H1 (cell line): ENCODE results near the gene PLIN1. TPM values are rescaled to one million over a fixed set of nuclear protein-coding genes. Genes with fewer than 3 reads are reported as not detected.

Experiments used
- CTCF ChIA-PET: fragments of 300-600 bp; sonication (Branson Sonifier 250); formaldehyde crosslinking; loops from one replicate; lab custom pipeline; 2021; ENCODE audit not compliant: partially characterized antibody; lab: Charles Lee
- POLR2A ChIA-PET: fragments of 300-600 bp; sonication (Branson Sonifier 250); formaldehyde crosslinking; loops from one replicate; lab custom pipeline; 2021; ENCODE audit warnings: inconsistent platforms; ENCODE audit not compliant: partially characterized antibody; lab: Charles Lee
- DNase-seq, 2 experiments: peaks; one replicate each; pipeline versions ENCODE4 v3.0.0 to v3.0.0-alpha.2; 2010 to 2022; ENCODE audit warnings: low spot score in 2 of 2, low read depth in 1 of 2, mixed read lengths in 1 of 2
- FAIRE-seq: peaks from 2 replicates; lab custom pipeline; 2011; peaks lifted over from hg19 to GRCh38; lab: Jason Lieb, UNC
- H2AFZ ChIP-seq: 2 replicates; pipeline ENCODE4 v1.8.1; 2012; ENCODE audit warnings: low read length, inconsistent platforms
- H2AK5ac ChIP-seq: 2 replicates; pipeline ENCODE4 v1.6.1; 2013; ENCODE audit warnings: low read depth, low read length
- H2BK120ac ChIP-seq: replicated peaks from 2 replicates; pipeline ENCODE3; 2013; ENCODE audit warnings: low read depth, low read length, inconsistent platforms
- H2BK12ac ChIP-seq: 2 replicates; pipeline ENCODE4 v1.6.1; 2013; ENCODE audit warnings: low read depth, low read length
- H2BK15ac ChIP-seq: 2 replicates; pipeline ENCODE4 v1.6.1; 2013; ENCODE audit warnings: low read length
- H2BK20ac ChIP-seq: 2 replicates; pipeline ENCODE4 v1.6.1; 2013; ENCODE audit warnings: low read length
- H2BK5ac ChIP-seq: 2 replicates; pipeline ENCODE4 v1.6.1; 2013; ENCODE audit warnings: low read depth, low read length
- H3K14ac ChIP-seq: 2 replicates; pipeline ENCODE4 v1.6.1; 2013; ENCODE audit warnings: inconsistent platforms; ENCODE audit not compliant: insufficient read length
- H3K18ac ChIP-seq: 2 replicates; pipeline ENCODE4 v1.6.1; 2013; ENCODE audit warnings: low read length; ENCODE audit errors: extremely low read depth
- H3K23ac ChIP-seq: 2 replicates; pipeline ENCODE4 v1.6.1; 2013; ENCODE audit warnings: inconsistent platforms; ENCODE audit not compliant: insufficient read length
- H3K23me2 ChIP-seq: 2 replicates; pipeline ENCODE4 v1.6.1; 2013; ENCODE audit warnings: low read depth, low read length
- H3K27ac ChIP-seq: 2 replicates; pipeline ENCODE4 v1.6.1; 2011; ENCODE audit warnings: low read depth, low read length, inconsistent platforms
- H3K27me3 ChIP-seq, 4 experiments: replicated peaks in 1 of 4; 1 replicate in 1 of 4; 2 replicates in 3 of 4; pipeline versions ENCODE4 v1.6.1 to v1.8.1; 2011 to 2013; ENCODE audit warnings: low read length in 3 of 4, mild to moderate bottlenecking in 3 of 4, inconsistent platforms in 2 of 4, mixed read lengths in 2 of 4, moderate library complexity in 1 of 4; ENCODE audit not compliant: control insufficient read depth in 3 of 4, insufficient read depth in 3 of 4; ENCODE audit errors: extremely low read depth in 1 of 4
- H3K36me3 ChIP-seq, 4 experiments: 2 replicates each; pipeline versions ENCODE4 v1.6.1 to v1.8.1; 2011 to 2013; ENCODE audit warnings: mild to moderate bottlenecking in 4 of 4, low read length in 3 of 4, moderate library complexity in 2 of 4, control low read depth in 1 of 4, inconsistent platforms in 1 of 4; ENCODE audit not compliant: insufficient read depth in 4 of 4, control insufficient read depth in 2 of 4
- H3K4ac ChIP-seq: replicated peaks from 2 replicates; pipeline ENCODE3; 2013; ENCODE audit warnings: low read length, low read depth, mixed read lengths, inconsistent platforms; ENCODE audit not compliant: insufficient read length
- H3K4me1 ChIP-seq, 4 experiments: replicated peaks in 1 of 4; 1 replicate in 1 of 4; 2 replicates in 3 of 4; pipeline versions ENCODE4 v1.6.1 to v1.8.1; 2011 to 2013; ENCODE audit warnings: low read length in 3 of 4, inconsistent platforms in 2 of 4, mixed read lengths in 1 of 4; ENCODE audit not compliant: insufficient read depth in 4 of 4, control insufficient read depth in 3 of 4
- H3K4me2 ChIP-seq, 2 experiments: 2 replicates each; pipeline versions ENCODE4 v1.6.1 to v1.8.1; 2011 to 2013; ENCODE audit warnings: low read depth in 2 of 2, low read length in 2 of 2, control low read depth in 1 of 2, inconsistent platforms in 1 of 2, mild to moderate bottlenecking in 1 of 2; ENCODE audit not compliant: insufficient read depth in 1 of 2
- H3K4me3 ChIP-seq, 4 experiments: fragments of 200-600, 300-600 bp in 1 of 4; sonication (generic), shearing (Covaris generic), sonication (Bioruptor Twin) in 1 of 4; 2 replicates each; pipeline versions ENCODE4 v1.5.1 to v1.8.1; 2011 to 2016; ENCODE audit warnings: low read length in 4 of 4, low read depth in 3 of 4, control low read depth in 2 of 4, inconsistent platforms in 2 of 4, mild to moderate bottlenecking in 2 of 4, mixed read lengths in 1 of 4, moderate library complexity in 1 of 4; ENCODE audit not compliant: insufficient read depth in 2 of 4; ENCODE audit errors: extremely low read depth in 1 of 4
- H3K56ac ChIP-seq: replicated peaks from 2 replicates; pipeline ENCODE3; 2013; ENCODE audit warnings: low read depth, mild to moderate bottlenecking, mixed read lengths, low read length, inconsistent platforms; ENCODE audit not compliant: insufficient read length
- H3K79me1 ChIP-seq: 2 replicates; pipeline ENCODE4 v1.6.1; 2013; ENCODE audit warnings: low read depth, low read length, control low read depth
- H3K79me2 ChIP-seq, 2 experiments: 2 replicates each; pipeline versions ENCODE4 v1.6.1 to v1.8.1; 2012 to 2013; ENCODE audit warnings: low read length in 2 of 2, mild to moderate bottlenecking in 2 of 2, inconsistent platforms in 1 of 2; ENCODE audit not compliant: insufficient read depth in 2 of 2, control insufficient read depth in 1 of 2
- H3K9ac ChIP-seq, 4 experiments: replicated peaks in 1 of 4; 1 replicate in 1 of 4; 2 replicates in 3 of 4; pipeline versions ENCODE4 v1.6.1 to v1.8.1; 2011 to 2013; ENCODE audit warnings: low read depth in 3 of 4, low read length in 3 of 4, control low read depth in 2 of 4, mild to moderate bottlenecking in 2 of 4, moderate library complexity in 2 of 4, inconsistent platforms in 1 of 4; ENCODE audit errors: extremely low read depth in 1 of 4
- H3K9me3 ChIP-seq, 2 experiments: 2 replicates each; pipeline versions ENCODE4 v1.6.1 to v1.8.1; 2012 to 2013; ENCODE audit warnings: mild to moderate bottlenecking in 2 of 2, moderate library complexity in 2 of 2, control low read depth in 1 of 2, inconsistent platforms in 1 of 2, low read depth in 1 of 2, low read length in 1 of 2, mixed read lengths in 1 of 2; ENCODE audit not compliant: insufficient read depth in 2 of 2
- H4K20me1 ChIP-seq, 2 experiments: replicated peaks in 1 of 2; 2 replicates each; pipeline versions ENCODE3 to v1.8.1; 2011 to 2013; ENCODE audit warnings: inconsistent platforms in 2 of 2, low read length in 2 of 2, mild to moderate bottlenecking in 1 of 2; ENCODE audit not compliant: insufficient read depth in 2 of 2, control insufficient read depth in 1 of 2
- H4K5ac ChIP-seq: 2 replicates; pipeline ENCODE4 v1.6.1; 2013; ENCODE audit warnings: low read length, low read depth, mixed read lengths, inconsistent platforms; ENCODE audit not compliant: insufficient read length
- H4K8ac ChIP-seq: 2 replicates; pipeline ENCODE4 v1.8.0; 2013; ENCODE audit warnings: mild to moderate bottlenecking, moderate library complexity, low read length, inconsistent platforms; ENCODE audit not compliant: insufficient read depth; ENCODE audit errors: extremely low read depth
- H4K91ac ChIP-seq: replicated peaks from 2 replicates; pipeline ENCODE3; 2013; ENCODE audit warnings: low read length, mixed read lengths, inconsistent platforms; ENCODE audit not compliant: insufficient read length
- ATF2 ChIP-seq: IDR thresholded peaks from 2 replicates; pipeline ENCODE4 v1.6.1; 2012; ENCODE audit warnings: low read length, inconsistent platforms
- BACH1 ChIP-seq: IDR thresholded peaks from 2 replicates; pipeline ENCODE4 v1.6.1; 2012; ENCODE audit warnings: low read length, improper control_type of control experiment
- JUN ChIP-seq: IDR thresholded peaks from 2 replicates; pipeline ENCODE4 v1.6.1; 2011; ENCODE audit warnings: low read depth, mild to moderate bottlenecking, improper control_type of control experiment, low read length
- KDM1A ChIP-seq: fragments of 200-600, 300-600 bp; sonication (generic); IDR thresholded peaks from 2 replicates; pipeline ENCODE4 v1.7.1; 2016; ENCODE audit warnings: mild to moderate bottlenecking, low read length, borderline replicate concordance
- KDM4A ChIP-seq: IDR thresholded peaks from one replicate; pipeline ENCODE4 v1.7.1; 2012; ENCODE audit warnings: low read depth, mild to moderate bottlenecking, moderate library complexity, low read length, inconsistent platforms; ENCODE audit not compliant: severe bottlenecking
- MAFK ChIP-seq: IDR thresholded peaks from 2 replicates; pipeline ENCODE4 v1.6.1; 2012; ENCODE audit warnings: low read depth, mild to moderate bottlenecking, improper control_type of control experiment, low read length
- POLR2A ChIP-seq, 2 experiments: IDR thresholded peaks; 1 replicate in 1 of 2; 2 replicates in 1 of 2; pipeline ENCODE4 v1.6.1; 2011; ENCODE audit warnings: low read depth in 2 of 2, low read length in 2 of 2, mild to moderate bottlenecking in 2 of 2; ENCODE audit errors: control extremely low read depth in 1 of 2
- POLR2AphosphoS5 ChIP-seq: IDR thresholded peaks from 2 replicates; pipeline ENCODE4 v1.6.1; 2011; ENCODE audit warnings: low read depth, low read length
- RBBP5 ChIP-seq: IDR thresholded peaks from 2 replicates; pipeline ENCODE4 v1.7.1; 2012; ENCODE audit warnings: low read depth, mild to moderate bottlenecking, inconsistent platforms, low read length, moderate library complexity, borderline replicate concordance
- RXRA ChIP-seq: IDR thresholded peaks from 2 replicates; pipeline ENCODE4 v1.6.1; 2011; ENCODE audit warnings: low read depth, mild to moderate bottlenecking, low read length, moderate library complexity; ENCODE audit not compliant: insufficient read depth
- SIX5 ChIP-seq: IDR thresholded peaks from 2 replicates; pipeline ENCODE4 v1.6.1; 2011; ENCODE audit warnings: mild to moderate bottlenecking, low read depth, low read length
- SP1 ChIP-seq: IDR thresholded peaks from 2 replicates; pipeline ENCODE4 v1.6.1; 2011; ENCODE audit warnings: low read depth, low read length
- TCF12 ChIP-seq: IDR thresholded peaks from 2 replicates; pipeline ENCODE4 v1.6.1; 2011; ENCODE audit warnings: low read depth, mild to moderate bottlenecking, low read length
- TEAD4 ChIP-seq: IDR thresholded peaks from 2 replicates; pipeline ENCODE4 v1.6.1; 2012; ENCODE audit warnings: low read depth, low read length, inconsistent platforms, mixed read lengths
- YY1 ChIP-seq: IDR thresholded peaks from 2 replicates; pipeline ENCODE4 v1.6.1; 2011; ENCODE audit warnings: low read depth, mild to moderate bottlenecking, low read length
- WGBS, 2 experiments: shearing (Covaris generic) in 1 of 2; methylation state at CpG; one replicate each; pipeline versions ENCODE4 v1.1.6 to v1.1.7; 2013 to 2015; ENCODE audit warnings: low lambda C conversion rate in 2 of 2, mixed read lengths in 2 of 2, inconsistent platforms in 1 of 2, low coverage in 1 of 2, missing lambda C conversion rate in 1 of 2; ENCODE audit not compliant: insufficient replicate concordance in 2 of 2, insufficient coverage in 1 of 2, insufficient read length in 1 of 2; ENCODE audit errors: extremely low coverage in 1 of 2, missing lambda C conversion rate in 1 of 2; 5-methylcytosine and 5-hydroxymethylcytosine counted together
- polyA plus RNA-seq, 7 experiments: library from polyadenylated mRNA; depleted of rRNA in 3 of 7; stranded (reverse) in 5 of 7; unstranded in 2 of 7; fragments of >200 nt in 5 of 7; fragments of 200-250 nt in 2 of 7; gene quantifications; 1 replicate in 5 of 7; 2 replicates in 1 of 7; 4 replicates in 1 of 7; pipeline versions ENCODE4 v1.2.1 to v1.2.3, GENCODE V29; 2011 to 2013; ENCODE audit warnings: missing spikeins in 2 of 7, mixed read lengths in 2 of 7
- total RNA-seq: library from RNA; stranded (reverse); fragmentation: NEBNext Ultra II Directional; extraction: Animal tissue kit (Norgen Biotek cat#: 25700); gene quantifications from 2 replicates; pipeline ENCODE4 v1.2.1, GENCODE V29; 2021

Gene PLIN1
- total and polyA plus RNA-seq, 2 of the 8 experiments (the other 6 are each of a cell fraction or from before 2014, with no cell fraction given), result 0.33 TPM; not detected in 1

GRCh38 chr15:89728254-89728653, 49.1 kb upstream of the PLIN1 start:
- H2BK120ac ChIP-seq, result no peak overlapping the region
- H4K20me1 ChIP-seq, result no peaks in the 10 kb centered on the region
- H3K4me3 ChIP-seq, result no peak overlapping the region
- H2BK15ac ChIP-seq, result no peak overlapping the region
- H3K23ac ChIP-seq, result no peak overlapping the region
- H3K79me1 ChIP-seq, result no peaks in the 10 kb centered on the region
- H3K23me2 ChIP-seq, result no peaks in the 10 kb centered on the region
- H4K91ac ChIP-seq, result no peak overlapping the region
- H2AK5ac ChIP-seq, result no peak overlapping the region
- no peak overlapping the region for H2BK12ac ChIP-seq
- FAIRE-seq, result no peak
- no peaks in the 10 kb centered on the region for H3K36me3 ChIP-seq
- H3K27ac ChIP-seq, result no peak overlapping the region
- WGBS, 2 experiments, result 91% methylated on average over 2 of the region's 2 CpGs; no CpG with 5 or more reads in 1 of the 2 experiments
- ChIA-PET CTCF (interaction anchor here (0.6 to 4.3 kb wide), 8 partner anchors 9 to 257 kb away, joined by 3 to 30 read pairs (median 4); no protein-coding TSS in a partner anchor), POLR2A (no interaction called here)
- H3K4me1 ChIP-seq, result no peaks in the 10 kb centered on the region; a peak in 2 of 7 replicates
- DNase-seq, result no peak
- no peaks in the 10 kb centered on the region; a peak in 1 of 7 replicates for H3K27me3 ChIP-seq
- no peak overlapping the region for H3K18ac ChIP-seq
- H3K79me2 ChIP-seq, result no peaks in the 10 kb centered on the region
- H3K9me3 ChIP-seq, result peaks cover 3 to 4% of the 10 kb centered on the region in 2 experiments; a peak in 2 of 4 replicates
- H2AFZ ChIP-seq, result no peak overlapping the region
- H3K4me2 ChIP-seq, result no peak overlapping the region
- no peak overlapping the region for H3K4ac ChIP-seq
- no peak overlapping the region for H3K9ac ChIP-seq
- H3K56ac ChIP-seq, result no peak overlapping the region
- no peak overlapping the region for H2BK20ac ChIP-seq
- H4K8ac ChIP-seq, result no peak overlapping the region
- no peak overlapping the region for H3K14ac ChIP-seq
- no peak overlapping the region for H4K5ac ChIP-seq
- no peak overlapping the region for H2BK5ac ChIP-seq
- TF ChIP-seq MAFK (no peak), POLR2A (IDR thresholded peaks at IDR 0.05; ENCODE audit: control extremely low read depth in 1 of 2, low read depth in 2 of 2, low read length in 2 of 2) (no peak), KDM4A (no peak), RBBP5 (no peak), POLR2AphosphoS5 (no peak), SP1 (no peak), JUN (no peak), TEAD4 (no peak), BACH1 (no peak), SIX5 (no peak), KDM1A (no peak), ATF2 (no peak), YY1 (no peak), RXRA (no peak), TCF12 (no peak)
